Astrocyte of the spinal cord (primary cell): ENCODE data around the gene F5.

Source experiments
- DNase-seq: peaks from one replicate; pipeline ENCODE4 v3.0.0; 2011; ENCODE audit warnings: low read depth, low spot score
- H3K4me3 ChIP-seq: 2 replicates; pipeline ENCODE4 v1.5.1; 2011; ENCODE audit warnings: low read depth, mild to moderate bottlenecking, low read length, moderate library complexity
- in situ Hi-C: cut with HindIII; loops from 2 replicates; pipeline ENCODE4 v1.10.0; 2017; ENCODE audit warnings: low sequenced_read_pairs
- TF ChIP-seq, protein P1 (sequence below): IDR thresholded peaks from 2 replicates; pipeline ENCODE4 v1.5.1; 2012; ENCODE audit warnings: low read depth, mild to moderate bottlenecking, low read length, inconsistent platforms

F5 gene

DNA sequence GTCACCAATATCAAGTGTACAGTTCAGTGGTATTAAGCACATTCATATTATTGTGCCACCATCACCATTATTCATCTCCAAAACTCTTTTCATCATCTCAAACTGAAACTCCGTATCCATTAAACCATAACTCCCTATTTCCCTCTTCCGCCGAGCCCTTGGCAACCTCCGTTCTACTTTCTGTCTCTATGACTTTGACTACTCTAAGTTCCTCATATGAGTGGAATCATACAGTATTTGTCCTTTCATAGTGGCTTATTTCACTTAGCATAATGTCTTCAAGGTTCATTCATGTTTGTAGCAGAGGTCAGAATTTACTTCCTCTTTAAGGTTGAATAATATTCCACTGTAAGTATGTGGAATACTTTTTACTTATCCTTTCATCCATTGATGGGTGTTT, 21.9 kb upstream of the F5 start:
- TF ChIP-seq, protein P1, sequence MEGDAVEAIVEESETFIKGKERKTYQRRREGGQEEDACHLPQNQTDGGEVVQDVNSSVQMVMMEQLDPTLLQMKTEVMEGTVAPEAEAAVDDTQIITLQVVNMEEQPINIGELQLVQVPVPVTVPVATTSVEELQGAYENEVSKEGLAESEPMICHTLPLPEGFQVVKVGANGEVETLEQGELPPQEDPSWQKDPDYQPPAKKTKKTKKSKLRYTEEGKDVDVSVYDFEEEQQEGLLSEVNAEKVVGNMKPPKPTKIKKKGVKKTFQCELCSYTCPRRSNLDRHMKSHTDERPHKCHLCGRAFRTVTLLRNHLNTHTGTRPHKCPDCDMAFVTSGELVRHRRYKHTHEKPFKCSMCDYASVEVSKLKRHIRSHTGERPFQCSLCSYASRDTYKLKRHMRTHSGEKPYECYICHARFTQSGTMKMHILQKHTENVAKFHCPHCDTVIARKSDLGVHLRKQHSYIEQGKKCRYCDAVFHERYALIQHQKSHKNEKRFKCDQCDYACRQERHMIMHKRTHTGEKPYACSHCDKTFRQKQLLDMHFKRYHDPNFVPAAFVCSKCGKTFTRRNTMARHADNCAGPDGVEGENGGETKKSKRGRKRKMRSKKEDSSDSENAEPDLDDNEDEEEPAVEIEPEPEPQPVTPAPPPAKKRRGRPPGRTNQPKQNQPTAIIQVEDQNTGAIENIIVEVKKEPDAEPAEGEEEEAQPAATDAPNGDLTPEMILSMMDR = no peak
- in situ Hi-C loops = no loop called here
- DNase-seq = no peak
- no peak overlapping the region for H3K4me3 ChIP-seq

DNA sequence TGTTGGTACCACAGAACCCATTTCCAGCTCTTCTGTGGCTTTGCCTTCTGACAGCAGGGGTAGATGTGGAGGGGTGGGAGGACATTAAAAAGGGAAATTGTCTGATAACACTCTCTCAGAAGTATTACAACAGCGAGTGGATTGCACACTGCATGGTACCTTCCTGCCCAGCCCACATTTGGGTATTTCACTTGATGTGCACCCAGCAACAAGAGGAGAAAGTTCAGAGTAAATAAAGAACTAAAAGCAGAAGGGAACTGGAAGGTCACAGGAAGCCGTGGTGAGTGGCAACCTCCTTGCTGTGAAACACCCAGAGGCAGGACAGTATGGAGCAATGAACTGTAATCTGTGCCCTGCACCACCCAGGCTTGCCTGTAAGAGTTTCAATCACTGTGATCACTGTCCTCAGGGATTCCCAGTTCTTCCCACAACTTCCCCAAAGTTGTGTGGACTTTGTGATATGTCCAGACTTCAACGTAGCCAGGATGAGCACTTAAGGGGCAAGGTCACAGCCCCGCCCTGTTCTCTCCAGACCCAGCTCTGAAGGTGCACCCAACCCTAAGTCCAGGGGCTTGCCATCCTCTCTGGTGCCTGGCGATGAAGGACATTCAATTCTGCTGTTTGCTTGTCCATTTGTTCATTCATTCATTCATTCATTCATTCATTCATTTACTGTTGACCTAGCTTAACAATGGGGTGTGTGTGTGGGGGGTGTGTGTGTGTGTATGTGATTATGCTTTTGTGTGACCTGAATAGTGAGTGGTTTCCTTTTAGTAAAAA, 18.7 kb upstream of the F5 start:
- no peak for DNase-seq
- no peak overlapping the region for H3K4me3 ChIP-seq
- TF ChIP-seq, protein P1 = no peak
- in situ Hi-C loops = no loop called here

DNA sequence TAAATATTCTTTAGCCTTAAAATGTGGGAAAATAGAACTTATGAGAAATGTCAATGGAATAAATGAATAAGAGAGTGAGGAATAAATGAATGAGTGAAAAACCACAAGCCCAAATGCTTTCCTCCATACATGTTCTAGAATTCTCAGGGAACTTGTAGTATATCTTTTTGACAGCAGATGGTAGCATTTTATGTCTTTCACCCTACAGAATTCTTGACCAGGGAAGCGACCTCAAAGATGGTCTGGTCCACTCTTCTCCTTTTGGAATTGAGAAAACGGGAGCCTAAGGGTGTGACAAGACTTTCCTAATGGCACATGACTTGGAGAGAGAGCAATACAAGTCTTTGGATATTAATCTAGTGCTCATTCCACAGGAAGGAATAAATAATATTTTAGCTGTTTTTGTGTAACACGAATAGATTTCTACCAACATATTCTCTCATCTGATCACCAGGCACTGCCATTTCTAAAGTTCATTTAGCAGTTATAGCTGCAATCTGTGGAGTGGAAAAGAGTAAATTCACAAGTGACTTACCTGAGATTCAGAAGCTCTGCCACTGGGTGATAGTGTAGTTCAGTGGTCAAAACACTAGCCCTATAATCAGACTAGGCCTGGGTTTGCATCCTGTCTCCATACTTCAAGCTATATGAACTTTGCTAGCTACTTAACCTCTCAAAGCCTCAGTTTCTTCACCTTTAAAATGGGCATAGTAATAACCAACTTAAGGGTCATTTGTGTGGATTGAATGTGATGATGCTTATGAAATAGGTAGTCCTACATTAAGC, 15.0 kb upstream of the F5 start:
- no peak overlapping the region for H3K4me3 ChIP-seq
- DNase-seq = peak; percentile 26
- in situ Hi-C loops = no loop called here
- TF ChIP-seq, protein P1 = peak; percentile 32

DNA sequence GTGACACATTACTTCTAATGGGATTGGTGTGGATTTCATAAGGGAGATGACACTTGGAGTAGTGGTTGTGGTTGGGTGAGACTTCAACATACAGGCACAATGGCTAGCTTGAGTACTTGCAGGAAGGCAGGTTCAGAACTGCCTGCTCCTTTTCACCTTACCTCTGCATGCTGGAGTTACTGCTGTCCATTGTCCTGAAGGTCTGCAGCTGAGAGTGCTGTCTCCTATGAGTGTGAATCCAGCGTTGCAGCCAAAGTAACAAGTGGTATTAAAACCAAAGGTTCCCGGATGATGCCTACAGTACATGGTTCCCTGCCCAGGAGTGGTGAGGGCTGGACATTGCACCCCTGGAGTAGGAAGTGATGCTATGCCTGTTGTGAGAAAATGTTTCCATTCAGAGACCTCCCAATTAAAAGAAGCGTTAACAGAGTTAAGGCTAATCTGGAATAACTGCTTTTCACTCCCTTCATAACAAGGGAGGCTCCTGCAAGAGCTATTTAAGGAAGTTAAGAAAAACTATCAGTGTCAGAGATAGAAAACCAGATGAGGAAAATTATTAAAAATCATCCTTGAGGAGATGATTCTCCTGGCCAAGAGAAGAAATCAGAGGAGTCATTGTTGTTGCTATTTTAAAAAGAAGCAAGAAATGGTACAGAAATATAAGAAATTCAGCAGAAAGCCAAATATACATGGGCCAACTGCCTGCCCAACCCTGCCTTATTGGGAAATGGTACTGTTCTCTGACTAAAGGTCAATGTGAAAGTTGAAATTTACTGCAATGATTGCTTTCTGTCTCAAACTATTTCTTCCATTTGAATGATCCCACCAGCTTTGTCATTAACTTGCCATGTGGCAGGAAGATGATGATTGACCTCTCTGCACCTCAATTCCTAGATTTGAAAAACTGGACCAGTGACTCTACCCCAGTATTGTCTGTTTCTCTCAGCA, 9.8 kb upstream of the F5 start:
- in situ Hi-C loops = no loop called here
- DNase-seq = peak; percentile 38
- H3K4me3 ChIP-seq = no peak overlapping the region
- TF ChIP-seq, protein P1 = no peak

DNA sequence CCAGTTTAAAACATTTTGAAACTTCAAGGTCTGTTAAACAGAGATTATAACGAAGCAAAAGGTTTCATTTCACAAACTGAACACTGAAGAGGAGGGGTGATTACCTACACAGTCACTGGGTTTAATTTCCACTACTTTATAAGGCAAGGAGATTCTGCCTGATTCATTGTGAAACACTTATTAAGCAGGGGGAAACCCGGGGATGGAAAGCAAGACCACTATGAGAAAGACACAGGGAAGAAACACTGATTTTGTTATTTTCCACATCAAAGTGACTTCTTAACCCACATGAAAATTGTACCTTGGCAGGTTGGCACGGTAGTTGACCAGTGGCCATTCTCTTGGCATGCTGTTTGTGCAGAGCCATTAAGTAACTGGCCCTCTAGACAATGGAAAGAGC, 8.1 kb upstream of the F5 start:
- no peak overlapping the region for H3K4me3 ChIP-seq
- no peak for DNase-seq
- in situ Hi-C loops = no loop called here
- TF ChIP-seq, protein P1 = no peak

DNA sequence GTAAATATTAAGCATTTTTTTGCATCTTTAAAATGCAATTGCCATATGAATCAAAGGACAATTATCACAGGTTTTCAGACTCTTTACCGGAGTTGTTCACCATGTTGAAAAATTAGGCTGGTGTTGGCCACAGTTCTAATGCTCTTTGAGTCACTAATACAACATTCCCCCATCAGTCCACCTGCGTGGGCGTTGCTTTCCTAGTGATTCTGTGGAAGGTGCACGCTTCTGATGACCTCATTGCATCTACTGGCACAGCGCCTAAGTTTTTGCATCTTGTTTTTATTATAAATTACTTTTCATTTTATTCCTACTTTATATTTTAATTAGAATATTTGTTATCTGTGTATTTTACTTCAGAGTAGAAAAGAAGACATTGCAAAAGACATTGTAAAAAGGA, 4.7 kb upstream of the F5 start:
- in situ Hi-C loops = no loop called here
- no peak for DNase-seq
- TF ChIP-seq, protein P1 = no peak
- H3K4me3 ChIP-seq = no peak overlapping the region
